Colonic mucosa (tissue), 4 donors: Measurements from ENCODE around the gene SRXN1. TPM values are rescaled to one million over a fixed set of nuclear protein-coding genes. Genes with fewer than 3 reads are reported as not detected.
"Not testable (repeated sequence)": the region's sequence is repeated elsewhere in the genome, so short reads cannot be mapped to it uniquely, and the experiment has no call there.

ENCODE experiments used
- DNase-seq: peaks from one replicate; pipeline ENCODE4 v3.0.0-alpha.2; 2020
- H3K27ac ChIP-seq: fragments of 200-600 bp; one replicate; pipeline ENCODE4 v1.8.0; 2021
- H3K27me3 ChIP-seq: fragments of 200-600 bp; one replicate; pipeline ENCODE4 v1.8.0; 2021
- H3K36me3 ChIP-seq: fragments of 200-600 bp; one replicate; pipeline ENCODE4 v1.8.0; 2021
- H3K4me1 ChIP-seq: fragments of 200-600 bp; one replicate; pipeline ENCODE4 v1.8.0; 2021; ENCODE audit warnings: mild to moderate bottlenecking
- H3K4me3 ChIP-seq: fragments of 200-600 bp; one replicate; pipeline ENCODE4 v1.8.0; 2021
- H3K9ac ChIP-seq, 2 donors: one replicate each; pipeline ENCODE4 v1.7.0; 2013; ENCODE audit warnings: control low read depth in 2 of 2, low read depth in 2 of 2, low read length in 2 of 2
- H3K9me3 ChIP-seq: fragments of 200-600 bp; one replicate; pipeline ENCODE4 v1.8.0; 2021
- CTCF ChIP-seq: fragments of 200-600 bp; IDR thresholded peaks from one replicate; pipeline ENCODE4 v1.8.0; 2022; ENCODE audit warnings: antibody characterized with exemption, mild to moderate bottlenecking
- intact Hi-C: fragments of 100-400 bp; cut with DNase I; formaldehyde crosslinking; loops from one replicate; pipeline ENCODE4 v1.14.1; 2022
- total RNA-seq, 2 donors: library from RNA; stranded (reverse); fragmentation: NEBNext Ultra II Directional in 1 of 2; extraction: Animal tissue kit (Norgen Biotek cat#: 25700) in 1 of 2; gene quantifications; one replicate each; pipeline ENCODE4 v1.2.1, GENCODE V29; 2021
- donor health status: healthy.
- donor health status: DM: no; HTN: no; CAD: no.
- donor health status: DM: no; HTN: no; CAD: no.

The SRXN1 gene
- total RNA-seq, 2 donors from 2014 or later = 20.8 to 25.3 TPM

GRCh38 chr20:697826-698225, 44.8 kb upstream of the SRXN1 start:
- no peak for TF ChIP-seq CTCF
- no peak overlapping the region for H3K27ac ChIP-seq
- H3K36me3 ChIP-seq = no peaks in the 10 kb centered on the region
- H3K4me3 ChIP-seq = no peak overlapping the region
- H3K27me3 ChIP-seq = no peaks in the 10 kb centered on the region
- H3K9me3 ChIP-seq = no peaks in the 10 kb centered on the region
- intact Hi-C loops = no loop called here
- no peaks in the 10 kb centered on the region for H3K4me1 ChIP-seq
- no peak for DNase-seq
- H3K9ac ChIP-seq = no peak overlapping the region

- no peak for DNase-seq
- Histone ChIP-seq H3K9me3 (no peaks in the 10 kb centered on the region), H3K4me3 (no peak overlapping the region), H3K36me3 (no peaks in the 10 kb centered on the region), H3K27me3 (no peaks in the 10 kb centered on the region), H3K27ac (no peak overlapping the region), H3K9ac (no peak overlapping the region), H3K4me1 (no peaks in the 10 kb centered on the region)
- intact Hi-C loops = no loop called here
- no peak for TF ChIP-seq CTCF
Observed at GRCh38 chr20:695165-695866, 42.3 kb upstream of the SRXN1 start.

- Histone ChIP-seq H3K27ac (no peak overlapping the region), H3K36me3 (no peaks in the 10 kb centered on the region), H3K9ac (no peak overlapping the region), H3K27me3 (no peaks in the 10 kb centered on the region), H3K9me3 (no peaks in the 10 kb centered on the region), H3K4me1 (no peaks in the 10 kb centered on the region), H3K4me3 (no peak overlapping the region)
- DNase-seq = no peak
- no peak for TF ChIP-seq CTCF
- intact Hi-C loops = no loop called here
Observed at GRCh38 chr20:694496-694895, 41.5 kb upstream of the SRXN1 start.

- H3K27me3 ChIP-seq, H3K4me1 ChIP-seq, H3K9me3 ChIP-seq, DNase-seq, H3K36me3 ChIP-seq, intact Hi-C loops, H3K4me3 ChIP-seq, H3K9ac ChIP-seq, H3K27ac ChIP-seq: not testable (repeated sequence)
Observed at GRCh38 chr20:693786-694185, 40.8 kb upstream of the SRXN1 start.

- TF ChIP-seq CTCF = no peak
- intact Hi-C loops = no loop called here
- Histone ChIP-seq H3K4me3 (no peak overlapping the region), H3K27ac (no peak overlapping the region), H3K9me3 (no peaks in the 10 kb centered on the region), H3K27me3 (peaks cover 4% of the 10 kb centered on the region), H3K4me1 (no peaks in the 10 kb centered on the region), H3K9ac (no peak overlapping the region), H3K36me3 (no peaks in the 10 kb centered on the region)
- no peak for DNase-seq
Observed at GRCh38 chr20:692044-692443, 39.0 kb upstream of the SRXN1 start.

GRCh38 chr20:689947-690346, 36.9 kb upstream of the SRXN1 start:
- Histone ChIP-seq H3K27me3 (peaks cover 4% of the 10 kb centered on the region), H3K9me3 (no peaks in the 10 kb centered on the region), H3K36me3 (no peaks in the 10 kb centered on the region), H3K4me3 (no peak overlapping the region), H3K9ac (no peak overlapping the region), H3K4me1 (no peaks in the 10 kb centered on the region), H3K27ac (no peak overlapping the region)
- intact Hi-C loops = no loop called here
- TF ChIP-seq CTCF = no peak
- no peak for DNase-seq
